Measurements from ENCODE around the gene DENND5B.
"Not testable (repeated sequence)": the region's sequence is repeated elsewhere in the genome, so short reads cannot be mapped to it uniquely, and the experiment has no call there.

DENND5B gene

DNA sequence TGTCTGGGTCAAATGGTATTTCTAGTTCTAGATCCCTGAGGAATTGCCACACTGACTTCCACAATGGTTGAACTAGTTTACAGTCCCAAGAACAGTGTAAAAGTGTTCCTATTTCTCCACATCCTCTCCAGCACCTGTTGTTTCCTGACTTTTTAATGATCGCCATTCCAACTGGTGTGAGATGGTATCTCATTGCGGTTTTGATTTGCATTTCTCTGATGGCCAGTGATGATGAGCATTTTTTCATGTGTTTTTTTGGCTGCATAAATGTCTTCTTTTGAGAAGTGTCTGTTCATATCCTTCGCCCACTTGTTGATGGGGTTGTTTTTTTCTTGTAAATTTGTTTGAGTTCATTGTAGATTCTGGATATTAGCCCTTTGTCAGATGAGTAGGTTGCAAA, 40.3 kb downstream of the DENND5B start:
- DNase-seq = not testable (repeated sequence)

DNA sequence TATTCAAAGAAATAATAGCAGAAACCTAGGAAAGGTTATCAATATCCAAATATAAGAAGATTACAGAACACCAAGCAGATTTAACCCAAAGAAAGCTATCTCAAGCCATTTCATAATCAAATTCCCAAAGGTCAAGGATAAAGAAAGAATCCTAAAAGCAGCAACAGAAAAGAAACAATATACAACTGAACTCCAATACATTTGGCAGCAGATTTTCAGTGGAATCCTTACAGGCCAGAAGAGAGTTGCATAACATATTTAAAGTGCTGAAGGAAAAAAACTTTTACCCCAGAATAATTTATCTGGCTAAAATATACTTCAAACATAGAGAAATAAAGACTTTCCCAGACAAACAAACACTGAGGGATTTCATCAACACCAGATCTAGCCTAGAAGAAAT, 54.3 kb downstream of the DENND5B start:
- DNase-seq = no peak

DNA sequence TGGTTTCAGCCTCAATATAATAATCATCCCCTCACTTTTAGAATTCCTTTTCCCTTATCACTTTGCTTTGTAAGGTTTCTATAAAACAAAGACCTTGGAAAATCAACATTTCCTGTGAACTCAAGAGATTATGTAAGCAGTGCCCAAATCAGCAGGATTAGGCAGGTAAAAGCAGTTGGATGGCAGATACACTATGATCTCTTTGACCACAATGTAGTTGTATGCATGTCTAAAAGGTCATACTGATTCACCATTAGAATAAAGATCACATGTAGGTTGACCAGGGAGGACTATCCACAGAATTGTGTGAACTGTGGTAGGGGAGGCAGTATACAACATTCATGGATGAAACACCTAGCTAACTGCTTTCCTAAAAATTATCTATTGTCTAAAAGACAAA, 57.5 kb downstream of the DENND5B start:
- no peak for DNase-seq

DNA sequence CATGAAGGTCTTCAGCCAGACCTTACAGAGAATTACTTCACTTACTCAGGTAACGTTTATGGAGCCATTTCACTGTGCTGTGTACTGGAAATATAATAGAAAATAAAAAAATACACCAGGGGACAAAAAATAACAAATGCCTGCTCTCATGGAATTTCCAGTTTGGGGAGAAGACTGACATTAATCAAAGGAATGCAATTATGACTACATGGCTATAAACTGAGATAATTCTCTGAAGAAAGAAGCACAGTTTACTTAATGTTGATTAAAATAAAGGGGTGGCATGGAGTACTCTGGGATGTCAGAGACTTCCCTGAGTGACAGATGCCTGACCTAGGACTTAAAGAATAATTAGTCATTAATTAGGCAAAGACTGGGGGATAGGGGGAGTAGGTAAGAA, 59.0 kb downstream of the DENND5B start:
- DNase-seq = no peak

DNA sequence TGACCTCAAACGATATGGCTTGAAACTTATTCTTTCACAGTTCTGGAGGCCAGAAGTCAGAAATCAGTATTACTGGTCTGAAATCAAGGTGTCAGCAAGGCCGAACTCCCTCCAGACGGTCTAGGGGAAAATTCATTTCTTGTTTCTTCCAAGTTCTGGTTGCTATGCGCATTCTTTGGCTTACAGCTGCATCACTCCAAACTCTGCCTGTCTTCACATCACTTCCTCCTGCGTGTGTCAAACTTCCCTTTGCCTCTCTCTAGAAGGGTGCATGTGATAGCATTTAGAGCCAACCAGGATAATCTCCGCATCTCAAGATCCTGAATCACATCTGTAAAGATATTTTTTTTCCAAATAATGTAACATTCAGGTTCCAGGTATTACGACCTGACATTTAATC, 62.8 kb downstream of the DENND5B start:
- DNase-seq = no peak

DNA sequence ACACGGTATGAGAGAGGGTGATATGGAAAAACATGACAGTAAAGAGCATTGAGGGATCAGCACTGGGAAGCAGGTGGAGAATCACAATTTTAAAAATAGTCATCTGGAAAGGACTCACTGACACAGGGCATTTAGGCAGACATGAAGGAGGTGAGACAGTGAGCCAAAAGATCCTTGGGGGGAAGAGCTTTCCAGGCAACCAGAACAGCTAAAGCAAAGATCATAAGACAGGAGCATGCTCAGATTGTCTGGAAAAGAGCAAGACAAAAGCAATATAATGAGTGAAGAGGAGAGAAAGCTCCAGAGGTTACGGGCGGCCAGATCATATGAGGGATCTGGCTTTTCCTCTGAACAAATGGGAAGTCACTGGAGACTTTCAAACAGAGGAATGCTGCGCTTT, 63.9 kb downstream of the DENND5B start:
- DNase-seq = no peak

DNA sequence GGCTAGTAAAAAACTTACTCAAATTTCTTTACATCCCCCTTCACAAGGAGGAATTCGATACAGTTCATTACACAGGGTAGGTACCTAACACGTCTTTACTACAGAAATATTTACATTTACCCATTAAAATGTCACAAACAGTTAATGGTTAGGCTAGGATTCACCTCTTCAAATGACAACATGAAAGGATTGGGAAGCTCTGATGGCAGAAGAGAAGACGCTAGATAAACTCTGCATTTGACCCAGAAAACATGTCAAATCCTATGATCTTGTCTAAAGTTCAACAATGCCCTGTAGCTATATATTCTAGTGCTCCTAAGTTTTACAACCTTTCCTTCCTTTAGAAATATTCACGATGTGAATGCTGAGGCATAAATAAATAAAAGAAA, 64.8 kb downstream of the DENND5B start:
- no peak for DNase-seq

DNA sequence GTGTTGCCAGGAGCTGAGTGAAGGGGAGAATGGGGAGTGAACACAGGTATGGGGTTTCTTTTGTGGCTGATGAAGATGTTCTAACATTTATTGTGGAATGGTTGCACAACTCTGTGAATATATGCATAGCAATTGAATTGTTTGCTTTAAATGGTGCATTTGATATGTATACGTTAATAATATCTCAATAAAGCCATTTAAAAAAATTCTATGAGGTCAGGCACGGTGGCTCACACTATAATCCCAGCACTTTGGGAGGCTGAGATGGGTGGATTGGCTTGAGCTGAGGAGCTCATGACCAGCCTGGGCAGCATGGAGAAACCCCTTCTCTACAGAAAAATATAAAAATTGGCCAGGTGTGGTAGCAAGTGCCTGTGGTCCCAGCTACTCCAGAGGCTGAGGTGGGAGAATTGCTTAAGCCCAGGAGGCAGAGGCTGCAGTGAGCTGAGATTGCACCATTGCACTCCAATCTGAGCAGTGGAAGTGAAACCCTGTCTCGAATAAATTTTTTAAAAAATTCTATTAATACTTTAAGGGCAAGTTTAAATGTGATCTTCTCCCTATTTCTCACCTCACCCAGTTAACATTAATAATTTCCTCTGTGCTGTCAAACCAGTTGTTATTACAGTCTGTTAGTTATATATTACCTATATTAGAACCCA, 65.3 kb downstream of the DENND5B start:
- no peak for DNase-seq

DNA sequence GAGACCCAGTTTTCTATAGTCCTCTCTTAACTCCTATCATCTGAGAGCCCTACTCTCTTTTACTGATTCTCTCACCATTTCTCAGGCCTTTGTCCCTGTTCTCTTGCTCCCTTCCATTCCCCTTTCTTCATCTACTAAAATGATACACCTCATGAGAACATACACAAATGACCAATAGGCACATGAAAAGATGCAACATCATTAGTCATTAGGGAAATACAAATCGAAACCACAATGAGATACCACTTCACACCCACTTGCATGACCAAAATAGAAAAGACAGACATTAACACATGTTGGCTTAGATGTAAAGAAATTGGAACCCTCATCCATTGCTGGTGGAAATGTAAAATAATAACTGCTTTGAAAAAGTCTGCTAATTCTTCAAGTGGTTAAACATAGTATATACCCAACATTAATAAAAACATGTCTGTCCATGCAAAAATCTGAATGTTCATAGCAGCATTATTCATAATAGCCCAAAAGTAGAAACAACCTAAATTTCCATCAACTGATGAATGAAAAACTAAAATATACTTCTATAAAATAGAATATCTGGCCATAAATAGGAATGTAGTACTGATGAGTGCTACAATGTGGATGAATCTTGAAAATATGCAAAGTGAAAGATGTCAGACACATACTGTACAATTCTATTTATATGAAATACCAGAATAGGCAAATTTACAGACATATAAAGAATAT, 66.0 kb downstream of the DENND5B start:
- no peak for DNase-seq

DNA sequence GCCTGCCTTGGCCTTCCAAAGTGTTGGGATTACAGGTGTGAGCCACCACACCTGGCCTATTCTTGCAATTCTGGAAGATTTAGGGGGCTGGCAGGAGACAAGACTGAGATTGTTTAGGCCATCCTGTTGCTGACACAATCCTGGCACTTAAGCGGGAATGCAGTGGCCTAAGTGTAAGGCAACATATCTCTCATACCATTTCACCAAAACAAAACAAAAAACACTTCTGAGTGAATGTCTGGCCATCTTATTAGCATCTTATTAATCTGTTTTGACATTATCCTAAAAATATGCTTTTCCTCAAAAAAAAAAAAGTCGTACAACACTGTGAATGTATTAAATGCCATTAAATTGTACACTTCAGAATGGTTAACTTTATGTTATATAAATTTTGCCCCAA, 67.6 kb downstream of the DENND5B start:
- DNase-seq = no peak

DNA sequence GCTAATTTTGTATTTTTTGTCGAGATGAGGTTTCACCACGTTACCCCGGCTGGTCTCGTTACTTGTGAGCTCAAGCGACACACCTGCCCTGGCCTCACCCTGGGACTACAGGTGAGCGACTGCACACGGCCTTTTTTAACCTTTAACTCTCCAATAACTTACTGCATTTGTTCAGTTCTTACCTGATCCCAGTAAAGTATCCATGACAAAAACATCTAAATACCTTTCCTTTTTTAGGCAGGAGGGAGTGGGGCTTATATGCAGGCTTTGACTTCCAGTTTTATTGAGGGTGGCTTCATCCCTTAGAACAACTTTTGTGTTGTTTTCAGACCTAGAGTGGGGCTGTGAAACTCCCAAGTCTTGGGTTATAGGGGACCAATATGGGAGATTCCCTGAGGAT, 68.3 kb downstream of the DENND5B start:
- DNase-seq = no peak

DNA sequence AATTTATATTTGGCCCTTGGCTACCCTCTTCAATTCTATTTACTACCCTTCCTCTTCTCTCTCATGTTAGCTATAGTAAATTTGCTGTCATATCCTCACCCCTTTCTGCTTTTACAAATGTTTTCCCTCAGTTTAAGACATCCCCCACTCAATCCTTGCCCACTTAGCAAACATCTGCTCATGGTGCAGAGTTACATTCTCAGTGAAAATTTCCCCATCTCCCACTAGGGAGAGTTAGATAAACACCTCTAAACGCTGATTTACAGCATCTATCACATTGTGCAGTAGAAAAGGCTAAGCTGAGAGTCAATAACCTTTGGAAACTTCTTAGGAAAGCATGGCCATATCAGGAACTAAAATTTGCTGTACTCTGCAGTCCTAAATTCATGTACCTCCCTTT, 69.0 kb downstream of the DENND5B start:
- DNase-seq = no peak

DNA sequence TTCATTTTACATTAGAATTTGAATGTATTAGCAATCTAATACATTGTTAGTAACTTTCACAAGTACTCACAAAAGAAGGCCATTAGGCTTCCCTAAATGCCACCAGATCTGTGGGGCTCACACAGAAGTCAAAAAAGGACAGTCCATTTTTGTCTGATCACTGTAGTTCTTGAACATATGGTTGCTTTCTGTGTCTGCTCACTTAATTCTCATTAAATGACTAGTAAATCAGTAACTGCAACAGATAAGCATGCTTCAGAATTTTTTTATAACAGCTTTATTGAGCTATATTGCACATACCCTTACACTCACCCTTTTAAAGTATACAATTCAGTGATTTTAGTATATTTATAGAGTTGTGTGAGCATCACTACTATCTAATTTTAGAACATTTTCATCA, 71.4 kb downstream of the DENND5B start:
- DNase-seq = no peak

DNA sequence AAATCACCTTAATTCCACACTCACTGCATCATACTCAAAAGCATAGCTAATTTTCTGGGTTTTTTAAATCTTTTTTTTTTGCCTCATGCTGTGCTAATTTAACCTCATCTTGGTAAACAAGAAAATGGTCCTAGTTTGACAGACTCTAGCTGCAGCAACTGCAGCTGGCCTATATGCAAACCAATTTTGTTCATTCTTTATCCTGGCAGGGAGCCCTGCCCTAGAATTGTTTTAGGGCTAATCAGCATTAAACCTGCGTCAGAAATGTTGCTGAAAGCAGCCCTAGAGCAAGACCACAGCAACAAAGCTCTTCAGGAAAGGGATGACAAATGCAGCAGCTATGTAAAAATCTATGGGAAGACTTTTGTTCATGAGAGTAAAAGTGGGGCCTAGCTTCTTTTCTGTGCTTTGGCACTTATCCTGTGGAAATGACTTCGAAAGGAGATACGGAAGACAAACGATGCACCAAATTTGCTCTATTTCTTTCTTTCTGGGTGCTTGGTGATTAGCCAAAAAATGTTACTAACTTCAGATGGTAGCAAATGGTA, 72.2 kb downstream of the DENND5B start:
- DNase-seq = no peak

DNA sequence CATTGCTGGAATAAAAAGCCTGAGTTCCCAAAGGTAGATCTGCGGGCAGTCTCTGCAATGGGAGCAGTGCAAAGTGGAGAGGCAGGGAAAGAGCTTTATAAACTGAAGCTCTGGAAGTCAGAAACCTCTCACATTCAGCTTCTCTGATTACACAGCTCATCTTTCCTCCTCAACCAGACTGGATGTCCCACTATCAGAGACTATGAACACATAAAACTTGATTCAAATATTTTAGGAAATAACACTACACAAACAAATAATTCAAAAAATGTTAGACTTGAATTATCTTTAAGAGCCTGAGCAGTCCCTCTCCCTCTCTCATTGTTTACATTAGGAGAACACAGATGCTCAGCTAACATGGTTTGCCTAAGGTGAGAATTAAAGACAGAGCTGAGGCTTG, 72.9 kb downstream of the DENND5B start:
- no peak for DNase-seq

DNA sequence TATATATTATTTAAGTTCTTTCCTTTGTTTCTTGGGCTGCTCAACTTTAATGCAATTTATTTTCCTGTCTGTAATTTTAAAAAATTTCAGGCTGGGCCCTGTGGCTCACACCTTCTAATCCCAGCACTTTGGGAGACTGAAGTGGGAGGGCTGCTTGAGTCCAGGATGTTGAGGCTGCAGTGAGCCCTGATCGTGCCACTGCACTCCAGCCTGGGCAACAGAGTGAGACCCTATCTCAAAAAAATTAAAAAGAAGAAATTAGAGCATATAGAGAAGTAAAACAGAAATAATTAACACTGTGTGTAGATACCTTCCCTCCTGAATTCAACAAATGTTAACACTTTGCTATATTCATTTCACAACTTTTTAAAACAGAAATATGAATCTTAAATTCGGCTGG, 74.2 kb downstream of the DENND5B start:
- DNase-seq = no peak

DNA sequence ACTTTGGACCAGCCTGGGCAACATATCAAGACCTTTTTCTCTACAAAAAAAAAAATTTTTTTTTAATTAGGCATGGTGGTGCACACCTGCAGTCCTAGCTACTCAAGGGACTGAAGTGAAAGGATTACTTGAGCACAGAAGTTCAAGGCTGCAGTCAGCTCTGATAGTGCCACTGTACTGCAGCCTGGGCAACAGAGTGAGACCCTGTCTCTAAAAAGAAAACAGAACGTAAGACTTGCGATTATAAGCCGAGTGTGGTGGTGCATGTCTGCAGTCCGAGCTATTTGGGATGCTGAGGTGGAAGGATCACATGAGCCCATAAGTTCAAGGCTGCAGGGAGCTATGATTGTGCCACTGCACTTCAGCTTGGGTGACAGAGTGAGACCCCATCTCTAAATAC, 76.0 kb downstream of the DENND5B start:
- no peak for DNase-seq

DNA sequence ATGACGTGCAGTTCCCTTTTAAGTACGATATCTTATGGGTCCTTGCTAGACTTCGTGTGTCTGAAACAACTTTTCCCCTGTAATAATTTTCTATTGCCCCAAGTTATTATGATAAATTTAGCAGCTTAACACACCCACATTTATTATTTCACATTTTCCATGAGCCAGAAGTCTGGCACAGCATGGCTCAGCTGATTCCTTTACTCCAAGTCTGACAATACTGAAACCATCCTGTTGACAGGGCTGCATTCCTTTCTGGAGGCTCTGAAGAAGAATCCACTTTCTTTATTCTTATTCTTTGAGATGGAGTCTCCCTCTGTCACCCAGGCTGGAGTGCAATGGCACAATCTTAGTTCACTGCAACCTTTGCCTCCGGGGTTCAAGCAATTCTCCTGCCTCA, 80.9 kb downstream of the DENND5B start:
- DNase-seq = no peak

DNA sequence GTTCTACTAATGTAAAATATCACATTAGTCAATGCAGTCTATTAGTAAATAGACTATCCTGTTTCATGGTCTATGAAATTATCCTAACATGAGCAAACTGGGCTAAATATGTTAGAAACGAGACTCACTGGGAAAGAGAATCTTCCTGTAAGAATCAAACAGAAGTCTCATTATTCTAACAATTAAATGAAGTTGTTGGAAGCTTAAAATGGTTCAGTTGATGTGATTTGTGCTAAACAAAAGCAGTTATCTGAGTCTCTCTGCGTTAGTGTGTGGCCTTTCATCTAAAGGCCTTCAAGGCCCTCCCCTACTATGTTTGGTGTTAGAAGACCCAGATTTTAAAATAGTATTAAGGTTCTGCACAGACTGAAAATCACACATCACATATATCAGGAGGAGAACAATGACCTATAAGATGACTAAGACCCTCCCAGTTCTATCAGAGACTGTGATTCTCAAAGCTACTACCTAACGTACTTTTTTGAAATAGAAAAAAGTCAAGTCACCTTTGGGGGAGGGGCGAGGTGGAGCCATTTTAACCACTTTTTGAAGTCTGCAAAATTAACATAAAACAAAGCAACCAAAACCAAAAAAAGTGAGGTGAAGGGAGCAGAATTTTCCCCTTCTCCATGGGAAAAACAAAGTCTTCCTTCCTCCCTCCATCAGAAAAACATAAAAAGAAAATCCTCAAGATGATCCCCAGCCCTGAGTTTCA, 82.3 kb downstream of the DENND5B start:
- no peak for DNase-seq

DNA sequence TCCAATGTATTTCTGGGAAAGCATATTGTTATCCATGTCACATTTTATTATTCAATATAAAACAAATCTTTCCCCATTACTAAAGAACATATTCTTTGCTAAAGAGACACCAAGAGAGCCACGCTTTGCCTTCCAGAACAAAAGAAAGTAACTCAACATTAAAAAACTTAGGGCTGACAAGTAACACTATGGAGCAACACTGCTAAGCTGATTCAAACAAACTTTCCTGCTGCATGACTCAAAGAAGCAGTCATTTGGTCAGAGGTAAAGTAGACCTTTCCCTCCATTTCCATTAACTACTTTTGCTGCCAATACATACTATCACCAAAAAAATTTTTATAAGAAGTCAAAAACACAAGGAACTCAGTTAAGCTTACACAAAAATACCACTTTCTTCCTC, 83.0 kb downstream of the DENND5B start:
- DNase-seq = no peak

DNA sequence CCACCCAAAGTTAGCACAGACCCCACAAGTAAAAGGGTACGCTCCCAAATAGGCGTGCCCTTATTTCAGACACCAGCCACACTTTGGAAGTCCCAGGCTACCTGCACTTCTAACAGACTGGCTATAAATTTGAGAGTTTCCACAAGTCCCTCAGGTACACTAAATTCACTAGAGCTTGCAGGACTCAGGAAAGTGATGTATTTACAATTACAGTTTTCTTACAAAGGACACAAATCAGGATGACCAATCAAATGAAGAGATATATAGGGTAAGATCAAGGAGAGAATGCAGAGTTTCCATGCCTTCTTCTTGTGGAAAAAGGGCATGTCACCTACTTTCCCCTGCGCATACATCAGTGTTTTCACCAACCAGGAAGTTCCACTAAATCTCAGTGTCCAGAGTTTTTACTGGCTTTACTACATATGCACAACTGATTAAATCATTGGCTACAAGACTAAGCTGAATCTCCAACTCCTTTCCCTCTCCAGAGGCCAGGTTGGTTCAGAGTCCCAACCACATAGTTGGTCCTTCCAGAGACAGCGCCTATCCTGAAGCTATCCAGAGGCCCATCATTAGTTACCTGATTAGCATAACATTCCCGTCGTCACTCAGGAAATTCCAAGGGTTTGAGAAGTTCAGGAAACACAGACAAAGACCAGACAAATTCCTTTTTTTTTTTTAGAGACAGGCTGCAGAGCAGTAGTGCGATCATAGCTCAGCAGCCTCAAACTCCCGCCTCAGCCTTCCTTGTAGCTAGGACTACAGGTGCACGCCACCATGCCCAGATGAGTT, 84.2 kb downstream of the DENND5B start:
- no peak for DNase-seq

DNA sequence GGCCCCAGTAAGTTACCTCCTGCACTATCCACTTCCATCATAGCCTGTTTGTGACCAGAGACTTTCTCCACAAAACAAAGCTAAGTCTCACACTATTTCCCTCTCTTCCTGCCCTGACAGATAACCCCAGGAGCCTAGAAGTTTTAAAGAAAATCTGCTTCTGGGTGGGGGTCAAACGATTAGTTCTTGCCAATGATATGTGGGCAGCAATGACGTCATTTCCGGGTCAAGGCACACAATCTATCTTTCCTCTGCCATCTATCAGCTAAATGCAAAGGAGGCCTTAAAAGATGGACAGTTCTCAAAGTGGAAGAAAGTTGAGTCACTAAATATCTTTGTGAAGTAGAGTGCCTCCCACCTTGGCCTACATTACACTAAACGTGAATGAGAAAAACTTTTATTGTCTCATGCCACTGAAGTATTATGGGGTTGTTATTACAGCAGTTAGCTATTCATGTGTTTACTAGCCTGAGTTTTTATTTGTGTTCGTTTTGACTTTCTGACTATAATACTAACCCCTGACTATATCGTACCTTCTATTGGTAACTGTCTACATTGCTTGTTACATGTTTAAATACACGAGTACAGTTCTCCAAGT, 86.2 kb downstream of the DENND5B start:
- no peak for DNase-seq

DNA sequence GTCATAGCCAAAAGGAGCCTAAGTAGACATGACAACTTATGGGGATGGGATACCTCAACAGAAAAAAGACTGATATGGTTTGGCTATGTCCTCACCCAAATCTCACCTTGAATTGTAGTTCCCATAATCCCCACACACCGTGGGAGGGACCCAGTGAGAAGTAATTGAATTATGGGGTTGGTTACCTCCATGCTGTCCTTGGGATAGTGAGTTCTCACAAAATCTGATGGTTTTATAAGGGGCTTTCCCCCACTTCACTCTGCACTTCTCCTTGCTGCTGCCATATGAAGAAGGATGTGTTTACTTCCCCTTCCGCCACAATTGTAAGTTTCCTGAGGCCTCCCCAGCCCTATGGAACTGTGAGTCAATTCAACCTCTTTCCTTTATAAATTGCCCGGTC, 89.9 kb downstream of the DENND5B start:
- not testable (repeated sequence) for DNase-seq

Measured in activated T-cell treated with anti-CD3 and anti-CD28 coated beads, Interleukin-2, amount 50 U/mL, for 1 hour (primary cell).